Body of pancreas (tissue), 4 donors: ENCODE data around the gene ZSWIM6. TPM values are rescaled to one million over a fixed set of nuclear protein-coding genes. Genes with fewer than 3 reads are reported as not detected.
A peak's percentile ranks its signal among the peaks of the same experiment; 100 is the strongest.

Experiments used
- ATAC-seq: fragments of 150-250 bp; one replicate; pipeline ENCODE4 v1.9.1; 2016
- DNase-seq, 4 donors: peaks; one replicate each; pipeline ENCODE4 v3.0.0-alpha.2; 2019
- H3K27ac ChIP-seq, 4 donors: fragments of 200-600 bp; sonication (generic); 1 replicate in 3 of 4; 2 replicates in 1 of 4; pipeline versions ENCODE4 v1.5.1 to v1.6.1; 2016 to 2019; ENCODE audit warnings: mild to moderate bottlenecking in 1 of 4, mixed read lengths in 1 of 4, moderate library complexity in 1 of 4
- H3K27me3 ChIP-seq, 2 donors: fragments of 200-600 bp; sonication (generic); one replicate each; pipeline ENCODE4 v1.6.0; 2016; ENCODE audit warnings: mild to moderate bottlenecking in 1 of 2
- H3K36me3 ChIP-seq, 2 donors: fragments of 200-600 bp; sonication (generic); replicated peaks in 1 of 2; 2 replicates each; pipeline ENCODE4 v1.5.1; 2016; ENCODE audit warnings: low read depth in 2 of 2; ENCODE audit not compliant: insufficient read depth in 1 of 2
- H3K4me1 ChIP-seq: fragments of 200-600 bp; sonication (generic); one replicate; pipeline ENCODE4 v1.6.0; 2016
- H3K4me3 ChIP-seq, 2 donors: fragments of 200-600 bp; sonication (generic); 1 replicate in 1 of 2; 2 replicates in 1 of 2; pipeline ENCODE4 v1.5.1; 2016 to 2019
- H3K9me3 ChIP-seq, 3 donors: fragments of 200-600 bp; sonication (generic); 1 replicate in 2 of 3; 2 replicates in 1 of 3; pipeline ENCODE4 v1.5.1; 2016
- CTCF ChIP-seq, 7 experiments: fragments of 450-650 bp in 4 of 7; fragments of 200-600 bp in 3 of 7; sonication (generic) in 3 of 7; IDR thresholded peaks; one replicate each; pipeline ENCODE4 v1.5.1; 2016 to 2019; ENCODE audit warnings: antibody characterized with exemption in 7 of 7
- POLR2A ChIP-seq, 3 donors: fragments of 450-650 bp; IDR thresholded peaks; one replicate each; pipeline ENCODE4 v1.6.1; 2016; ENCODE audit warnings: antibody characterized with exemption in 3 of 3, mild to moderate bottlenecking in 2 of 3
- WGBS, 2 donors: methylation state at CpG; one replicate each; pipeline ENCODE4 v1.1.5; 2017; 5-methylcytosine and 5-hydroxymethylcytosine counted together
- intact Hi-C: fragments of 100-400 bp; cut with DNase I; formaldehyde crosslinking; loops from one replicate; pipeline ENCODE4 v1.15.1; 2023
- total RNA-seq, 2 donors: library from RNA; depleted of rRNA; stranded (reverse); fragments of >200 nt; gene quantifications; one replicate each; pipeline ENCODE4 v1.1.0, GENCODE V29; 2016

The ZSWIM6 gene
- total RNA-seq, 2 donors from 2014 or later, result 5.9 to 8.8 TPM

- no peak for ATAC-seq
- no peak for DNase-seq
- H3K4me1 ChIP-seq, result peaks cover 18% of the 10 kb centered on the region
- intact Hi-C loops, result no loop called here
- 88 to 96% methylated on average over 2 of the region's 2 CpGs for WGBS, 2 donors
- no peaks in the 10 kb centered on the region for H3K9me3 ChIP-seq
- TF ChIP-seq CTCF (IDR thresholded peaks at IDR 0.05) (no peak), POLR2A (IDR thresholded peaks at IDR 0.05) (no peak)
- no peaks in the 10 kb centered on the region for H3K27me3 ChIP-seq
- no peak overlapping the region for H3K27ac ChIP-seq
- no peak overlapping the region for H3K4me3 ChIP-seq
- no peaks in the 10 kb centered on the region for H3K36me3 ChIP-seq
Measured at GRCh38 chr5:61354199-61354598, 22.1 kb downstream of the ZSWIM6 start.

- 39 to 40% methylated on average over 2 of the region's 2 CpGs for WGBS, 2 donors
- H3K27ac ChIP-seq, result no peak overlapping the region
- peaks cover 35% of the 10 kb centered on the region for H3K4me1 ChIP-seq
- TF ChIP-seq CTCF (IDR thresholded peaks at IDR 0.05) (peak in 3 of 7 experiments; percentile 14 to 30 (median 15)), POLR2A (IDR thresholded peaks at IDR 0.05) (no peak)
- DNase-seq, result no peak
- no peaks in the 10 kb centered on the region for H3K9me3 ChIP-seq
- ATAC-seq, result no peak
- no peak overlapping the region for H3K4me3 ChIP-seq
- no peaks in the 10 kb centered on the region for H3K27me3 ChIP-seq
- no peaks in the 10 kb centered on the region for H3K36me3 ChIP-seq
- intact Hi-C loops, result no loop called here
Measured at GRCh38 chr5:61357745-61358144, 25.7 kb downstream of the ZSWIM6 start.

- Histone ChIP-seq H3K27ac (no peak overlapping the region), H3K9me3 (no peaks in the 10 kb centered on the region), H3K4me1 (peaks cover 32% of the 10 kb centered on the region), H3K4me3 (no peak overlapping the region), H3K36me3 (no peaks in the 10 kb centered on the region), H3K27me3 (no peaks in the 10 kb centered on the region)
- no peak for TF ChIP-seq POLR2A (IDR thresholded peaks at IDR 0.05)
- TF ChIP-seq CTCF (IDR thresholded peaks at IDR 0.05), result peak in 2 of 7 experiments; percentile 2 to 10
- intact Hi-C loops, result no loop called here
- WGBS, 2 donors, result 70 to 83% methylated on average over 2 of the region's 2 CpGs
- no peak for DNase-seq
- no peak for ATAC-seq
Measured at GRCh38 chr5:61362796-61363368, 30.8 kb downstream of the ZSWIM6 start.

GRCh38 chr5:61363401-61364114 is 31.5 kb downstream of the ZSWIM6 start:
- no peak for ATAC-seq
- Histone ChIP-seq H3K4me1 (peaks cover 32% of the 10 kb centered on the region), H3K27me3 (no peaks in the 10 kb centered on the region), H3K9me3 (no peaks in the 10 kb centered on the region), H3K27ac (no peak overlapping the region), H3K36me3 (no peaks in the 10 kb centered on the region), H3K4me3 (no peak overlapping the region)
- DNase-seq, result no peak
- 68 to 78% methylated on average over 3 of the region's 3 CpGs for WGBS, 2 donors
- intact Hi-C loops, result no loop called here
- TF ChIP-seq POLR2A (IDR thresholded peaks at IDR 0.05) (no peak), CTCF (IDR thresholded peaks at IDR 0.05) (no peak)
